Vagina (tissue), 2 donors: ENCODE data around the gene SFN.

Source experiments
- CTCF ChIP-seq, 3 experiments: fragments of 450-650 bp in 2 of 3; fragments of 200-600 bp in 1 of 3; sonication (generic) in 1 of 3; IDR thresholded peaks; one replicate each; pipeline ENCODE4 v1.5.1; 2017 to 2019; ENCODE audit warnings: antibody characterized with exemption in 3 of 3, mild to moderate bottlenecking in 2 of 3, moderate library complexity in 2 of 3
- POLR2A ChIP-seq, 2 donors: fragments of 450-650 bp; IDR thresholded peaks; one replicate each; pipeline ENCODE4 v1.6.1; 2017; ENCODE audit warnings: antibody characterized with exemption in 2 of 2, mild to moderate bottlenecking in 2 of 2, moderate library complexity in 2 of 2
- POLR2AphosphoS5 ChIP-seq, 2 donors: sonication (generic); formaldehyde crosslinking; IDR thresholded peaks; one replicate each; pipeline ENCODE4 v1.9.0; 2017; ENCODE audit warnings: antibody characterized with exemption in 2 of 2, mild to moderate bottlenecking in 2 of 2, low read depth in 1 of 2; ENCODE audit not compliant: insufficient read depth in 1 of 2

DNA sequence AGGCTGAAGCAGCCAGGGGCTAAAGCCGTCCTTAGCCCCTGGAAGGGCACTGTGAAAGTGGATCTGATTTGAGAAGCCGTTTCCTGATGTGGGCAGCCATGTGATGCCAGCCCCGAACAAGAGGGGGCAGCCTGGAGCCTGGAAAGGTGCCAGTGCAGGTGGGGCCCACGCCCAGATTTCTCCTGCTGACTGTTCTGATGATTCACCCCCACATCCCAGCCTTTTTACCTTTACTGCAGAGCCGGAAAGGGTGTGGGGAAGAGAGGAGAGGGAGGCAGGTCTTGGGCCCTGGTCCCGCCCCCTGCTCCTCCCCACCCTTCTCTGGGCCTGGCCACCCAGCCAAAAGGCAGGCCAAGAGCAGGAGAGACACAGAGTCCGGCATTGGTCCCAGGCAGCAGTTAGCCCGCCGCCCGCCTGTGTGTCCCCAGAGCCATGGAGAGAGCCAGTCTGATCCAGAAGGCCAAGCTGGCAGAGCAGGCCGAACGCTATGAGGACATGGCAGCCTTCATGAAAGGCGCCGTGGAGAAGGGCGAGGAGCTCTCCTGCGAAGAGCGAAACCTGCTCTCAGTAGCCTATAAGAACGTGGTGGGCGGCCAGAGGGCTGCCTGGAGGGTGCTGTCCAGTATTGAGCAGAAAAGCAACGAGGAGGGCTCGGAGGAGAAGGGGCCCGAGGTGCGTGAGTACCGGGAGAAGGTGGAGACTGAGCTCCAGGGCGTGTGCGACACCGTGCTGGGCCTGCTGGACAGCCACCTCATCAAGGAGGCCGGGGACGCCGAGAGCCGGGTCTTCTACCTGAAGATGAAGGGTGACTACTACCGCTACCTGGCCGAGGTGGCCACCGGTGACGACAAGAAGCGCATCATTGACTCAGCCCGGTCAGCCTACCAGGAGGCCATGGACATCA is at the start of gene SFN:
- TF ChIP-seq POLR2A (IDR thresholded peaks at IDR 0.05) (peak in 1 of 2 donors; percentile 41), CTCF (IDR thresholded peaks at IDR 0.05) (no peak), POLR2AphosphoS5 (IDR thresholded peaks at IDR 0.05; ENCODE audit: insufficient read depth in 1 of 2, low read depth in 1 of 2) (peak; percentile 60 to 88)
